ENCODE results near the gene RETREG3. TPM values are rescaled to one million over a fixed set of nuclear protein-coding genes. Genes with fewer than 3 reads are reported as not detected.

RETREG3 gene
- total and polyA plus RNA-seq, 2 of the 13 experiments (the other 11 are each of a cell fraction or from before 2014, with no cell fraction given), result 47.0 to 55.8 TPM

- 0 out of 2 replicates have a peak, but pooled peaks have one; percentile 57 for TF ChIP-seq TEF (CRISPR knock-in tag; IDR thresholded peaks at IDR 0.05)
- TF ChIP-seq TCF12 (IDR thresholded peaks at IDR 0.05), result no peak
- TF ChIP-seq TCF12 (CRISPR knock-in tag; IDR thresholded peaks at IDR 0.05), result no peak
- TF ChIP-seq HBP1 (CRISPR knock-in tag; IDR thresholded peaks at IDR 0.05; ENCODE audit: low read depth), result peak; percentile 14; the same call in 1 of the 2 replicates
- TF ChIP-seq NFIB (CRISPR knock-in tag; IDR thresholded peaks at IDR 0.05; ENCODE audit: borderline replicate concordance), result no peak
- no peak for TF ChIP-seq GTF3A (CRISPR knock-in tag; conservative IDR thresholded peaks at IDR 0.05)
- TF ChIP-seq ZBTB33 (CRISPR knock-in tag; IDR thresholded peaks at IDR 0.05), result 0 out of 2 replicates have a peak, but pooled peaks have one; percentile 4
- 0 out of 2 replicates have a peak, but pooled peaks have one; percentile 16 for TF ChIP-seq HNF4G (IDR thresholded peaks at IDR 0.05; ENCODE audit: borderline replicate concordance, low read depth, low read length)
- TF ChIP-seq HNF4G (CRISPR knock-in tag; IDR thresholded peaks at IDR 0.05; ENCODE audit: borderline replicate concordance, low read depth), result no peak; the same call in 1 of the 2 replicates
- 0 out of 2 replicates have a peak, but pooled peaks have one; percentile 21 for TF ChIP-seq POLR2AphosphoS5 (IDR thresholded peaks at IDR 0.05; ENCODE audit: low read depth, low read length)
- TF ChIP-seq ZNF557 (CRISPR knock-in tag; IDR thresholded peaks at IDR 0.05), result 0 out of 2 replicates have a peak, but pooled peaks have one; percentile 41
- TF ChIP-seq SAP130 (CRISPR knock-in tag; IDR thresholded peaks at IDR 0.05; ENCODE audit: low read depth), result 0 out of 2 replicates have a peak, but pooled peaks have one; percentile 11
- TF ChIP-seq BCLAF1 (IDR thresholded peaks at IDR 0.05), result no peak
- 0 out of 2 replicates have a peak, but pooled peaks have one; percentile 62 for TF ChIP-seq KLF15 (CRISPR knock-in tag; IDR thresholded peaks at IDR 0.05; ENCODE audit: borderline replicate concordance)
- TF ChIP-seq SRSF1 (optimal IDR thresholded peaks at IDR 0.05; ENCODE audit: low read depth, low read length), result no peak
Observed at GRCh38 chr17:42563143-42563509, 46.0 kb downstream of the RETREG3 start (continued).

Measured in HepG2 (cell line).